ENCODE data around the gene CCNK. TPM values are rescaled to one million over a fixed set of nuclear protein-coding genes. Genes with fewer than 3 reads are reported as not detected.
A peak's percentile ranks its signal among the peaks of the same experiment; 100 is the strongest.

CCNK gene
- polyA plus RNA-seq, 2 of the 4 experiments (the other 2 are of a cell fraction) = 22.7 to 46.6 TPM

GRCh38 chr14:99467336-99468078 lies 13.7 kb upstream of the CCNK start:
- ATAC-seq (0 out of 6 replicates have a peak, but pooled peaks of 1 of the 2 experiments have one; percentile 15), DNase-seq (ENCODE audit: low read depth in 1 of 2, low spot score in 1 of 2) (no peak), FAIRE-seq (no peak)
- Histone ChIP-seq H3K4me3 (no peak overlapping the region), H3K4me1 (no peaks in the 10 kb centered on the region), H3K27ac (no peak overlapping the region), H3K4me2 (no peak overlapping the region), H3K9me3 (no peaks in the 10 kb centered on the region)
- ChIA-PET POLR2A (interaction anchor here (1.7 kb wide), 1 partner anchor 13 kb away, joined by 9 read pairs; the partner anchor contains the start of genes CCNK and SETD3), CTCF (interaction anchor here (0.7 to 1.6 kb wide), 4 partner anchors 8 to 78 kb away, joined by 3 to 4 read pairs (median 4); no protein-coding TSS in a partner anchor)
- 88% methylated on average over 9 of the region's 9 CpGs for WGBS (ENCODE audit: missing lambda C conversion rate)
- TF ChIP-seq ZNF302 (CRISPR knock-in tag; IDR thresholded peaks at IDR 0.05) (no peak), FOSB (CRISPR knock-in tag; IDR thresholded peaks at IDR 0.05) (no peak), TP53 (CRISPR knock-in tag; IDR thresholded peaks at IDR 0.05) (no peak), HES2 (IDR thresholded peaks at IDR 0.05) (no peak), RNF2 (IDR thresholded peaks at IDR 0.05; ENCODE audit: borderline replicate concordance, low read depth) (no peak), ZC3H11A (IDR thresholded peaks at IDR 0.05) (no peak), KDM1A (IDR thresholded peaks at IDR 0.05; ENCODE audit: low read depth) (no peak), NPAS2 (CRISPR knock-in tag; IDR thresholded peaks at IDR 0.05; ENCODE audit: borderline replicate concordance) (no peak), ZFP36 (IDR thresholded peaks at IDR 0.05; ENCODE audit: borderline replicate concordance, partially characterized antibody) (no peak)

DNA sequence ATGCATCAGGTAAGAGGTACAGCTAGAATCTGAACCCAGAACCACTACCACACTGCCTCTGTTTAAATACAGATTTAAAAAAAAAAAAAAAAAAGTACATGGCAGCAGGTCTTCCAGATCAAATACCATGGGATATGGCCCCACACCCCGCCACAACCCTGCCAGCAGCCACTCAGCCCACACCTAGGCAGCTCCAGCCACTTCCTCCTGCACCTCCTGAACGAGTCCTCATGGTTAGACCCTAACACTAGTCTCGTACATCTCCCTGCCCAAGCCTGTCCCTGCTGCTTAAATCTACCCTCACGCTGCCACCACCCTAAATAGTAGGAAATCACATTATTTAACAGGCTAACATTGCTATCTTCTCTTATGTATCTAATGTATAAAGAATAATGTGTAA lies 13.1 kb upstream of the CCNK start:
- FAIRE-seq (no peak), DNase-seq (ENCODE audit: low read depth in 1 of 2, low spot score in 1 of 2) (no peak), ATAC-seq (no peak)
- no peak overlapping the region for H3K27ac ChIP-seq
- CTCF ChIA-PET = interaction anchor here (1.0 kb wide), 1 partner anchor 79 kb away, joined by 4 read pairs; no protein-coding TSS in a partner anchor
- WGBS (ENCODE audit: missing lambda C conversion rate) = 89% methylated on average over 4 of the region's 4 CpGs
- no peak for TF ChIP-seq HES2 (IDR thresholded peaks at IDR 0.05)
- TF ChIP-seq FOSL2 (IDR thresholded peaks at IDR 0.05) = no peak
- TF ChIP-seq FOSL2 (CRISPR knock-in tag; IDR thresholded peaks at IDR 0.05) = no peak
- TF ChIP-seq JUN (IDR thresholded peaks at IDR 0.05) = no peak
- TF ChIP-seq MAZ (IDR thresholded peaks at IDR 0.05; ENCODE audit: borderline replicate concordance, low read depth, low read length) = no peak
- no peak for TF ChIP-seq NR3C1 (IDR thresholded peaks at IDR 0.05)
- TF ChIP-seq, protein P1, sequence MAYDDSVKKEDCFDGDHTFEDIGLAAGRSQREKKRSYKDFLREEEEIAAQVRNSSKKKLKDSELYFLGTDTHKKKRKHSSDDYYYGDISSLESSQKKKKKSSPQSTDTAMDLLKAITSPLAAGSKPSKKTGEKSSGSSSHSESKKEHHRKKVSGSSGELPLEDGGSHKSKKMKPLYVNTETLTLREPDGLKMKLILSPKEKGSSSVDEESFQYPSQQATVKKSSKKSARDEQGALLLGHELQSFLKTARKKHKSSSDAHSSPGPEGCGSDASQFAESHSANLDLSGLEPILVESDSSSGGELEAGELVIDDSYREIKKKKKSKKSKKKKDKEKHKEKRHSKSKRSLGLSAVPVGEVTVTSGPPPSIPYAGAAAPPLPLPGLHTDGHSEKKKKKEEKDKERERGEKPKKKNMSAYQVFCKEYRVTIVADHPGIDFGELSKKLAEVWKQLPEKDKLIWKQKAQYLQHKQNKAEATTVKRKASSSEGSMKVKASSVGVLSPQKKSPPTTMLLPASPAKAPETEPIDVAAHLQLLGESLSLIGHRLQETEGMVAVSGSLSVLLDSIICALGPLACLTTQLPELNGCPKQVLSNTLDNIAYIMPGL (CRISPR knock-in tag; IDR thresholded peaks at IDR 0.05; ENCODE audit: borderline replicate concordance) = no peak
- no peak for TF ChIP-seq MAFK (IDR thresholded peaks at IDR 0.05; ENCODE audit: partially characterized antibody)
- no peak for TF ChIP-seq ZNF302 (CRISPR knock-in tag; IDR thresholded peaks at IDR 0.05)
- TF ChIP-seq, protein P2, sequence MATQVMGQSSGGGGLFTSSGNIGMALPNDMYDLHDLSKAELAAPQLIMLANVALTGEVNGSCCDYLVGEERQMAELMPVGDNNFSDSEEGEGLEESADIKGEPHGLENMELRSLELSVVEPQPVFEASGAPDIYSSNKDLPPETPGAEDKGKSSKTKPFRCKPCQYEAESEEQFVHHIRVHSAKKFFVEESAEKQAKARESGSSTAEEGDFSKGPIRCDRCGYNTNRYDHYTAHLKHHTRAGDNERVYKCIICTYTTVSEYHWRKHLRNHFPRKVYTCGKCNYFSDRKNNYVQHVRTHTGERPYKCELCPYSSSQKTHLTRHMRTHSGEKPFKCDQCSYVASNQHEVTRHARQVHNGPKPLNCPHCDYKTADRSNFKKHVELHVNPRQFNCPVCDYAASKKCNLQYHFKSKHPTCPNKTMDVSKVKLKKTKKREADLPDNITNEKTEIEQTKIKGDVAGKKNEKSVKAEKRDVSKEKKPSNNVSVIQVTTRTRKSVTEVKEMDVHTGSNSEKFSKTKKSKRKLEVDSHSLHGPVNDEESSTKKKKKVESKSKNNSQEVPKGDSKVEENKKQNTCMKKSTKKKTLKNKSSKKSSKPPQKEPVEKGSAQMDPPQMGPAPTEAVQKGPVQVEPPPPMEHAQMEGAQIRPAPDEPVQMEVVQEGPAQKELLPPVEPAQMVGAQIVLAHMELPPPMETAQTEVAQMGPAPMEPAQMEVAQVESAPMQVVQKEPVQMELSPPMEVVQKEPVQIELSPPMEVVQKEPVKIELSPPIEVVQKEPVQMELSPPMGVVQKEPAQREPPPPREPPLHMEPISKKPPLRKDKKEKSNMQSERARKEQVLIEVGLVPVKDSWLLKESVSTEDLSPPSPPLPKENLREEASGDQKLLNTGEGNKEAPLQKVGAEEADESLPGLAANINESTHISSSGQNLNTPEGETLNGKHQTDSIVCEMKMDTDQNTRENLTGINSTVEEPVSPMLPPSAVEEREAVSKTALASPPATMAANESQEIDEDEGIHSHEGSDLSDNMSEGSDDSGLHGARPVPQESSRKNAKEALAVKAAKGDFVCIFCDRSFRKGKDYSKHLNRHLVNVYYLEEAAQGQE (IDR thresholded peaks at IDR 0.05) = no peak
- TF ChIP-seq EHF (CRISPR knock-in tag; IDR thresholded peaks at IDR 0.05) = no peak
- no peak for TF ChIP-seq NFE2L2 (conservative IDR thresholded peaks at IDR 0.05; ENCODE audit: low read length)
- no peak for TF ChIP-seq RARB (CRISPR knock-in tag; IDR thresholded peaks at IDR 0.05)
- H3K9me3 ChIP-seq = no peaks in the 10 kb centered on the region
- H3K4me3 ChIP-seq = no peak overlapping the region
- no peaks in the 10 kb centered on the region for H3K4me1 ChIP-seq
- POLR2A ChIA-PET = interaction anchor here (1.7 kb wide), 1 partner anchor 13 kb away, joined by 9 read pairs; the partner anchor contains the start of genes CCNK and SETD3
- H3K4me2 ChIP-seq = no peak overlapping the region
